Testis (tissue), 3 donors: Measurements from ENCODE around the gene MN1. TPM values are rescaled to one million over a fixed set of nuclear protein-coding genes. Genes with fewer than 3 reads are reported as not detected.
A peak's percentile ranks its signal among the peaks of the same experiment; 100 is the strongest.

Experiments used
- DNase-seq: peaks from one replicate; pipeline ENCODE4 v3.0.0-alpha.2; 2019
- H3K27ac ChIP-seq, 2 donors: fragments of 200-600 bp; sonication (generic); one replicate each; pipeline ENCODE4 v1.5.1; 2019
- H3K27me3 ChIP-seq: fragments of 200-600 bp; sonication (generic); one replicate; pipeline ENCODE4 v1.5.1; 2019
- H3K36me3 ChIP-seq: fragments of 200-600 bp; sonication (generic); one replicate; pipeline ENCODE4 v1.5.1; 2017; ENCODE audit warnings: low read depth; ENCODE audit errors: missing control alignments
- H3K4me1 ChIP-seq: fragments of 200-600 bp; sonication (generic); one replicate; pipeline ENCODE4 v1.5.1; 2019
- H3K4me3 ChIP-seq, 2 donors: fragments of 200-600 bp; sonication (generic); one replicate each; pipeline ENCODE4 v1.5.1; 2017 to 2019
- H3K9me3 ChIP-seq: fragments of 200-600 bp; sonication (generic); one replicate; pipeline ENCODE4 v1.5.1; 2017
- CTCF ChIP-seq, 3 experiments: fragments of 450-650 bp in 2 of 3; fragments of 200-600 bp in 1 of 3; sonication (generic) in 1 of 3; IDR thresholded peaks; one replicate each; pipeline ENCODE4 v1.5.1; 2016 to 2019; ENCODE audit warnings: antibody characterized with exemption in 3 of 3, mild to moderate bottlenecking in 2 of 3, moderate library complexity in 1 of 3
- POLR2A ChIP-seq: fragments of 450-650 bp; IDR thresholded peaks from one replicate; pipeline ENCODE4 v1.6.1; 2017; ENCODE audit warnings: antibody characterized with exemption, mild to moderate bottlenecking, moderate library complexity
- WGBS, 2 donors: methylation state at CpG; one replicate each; pipeline ENCODE4 v1.1.5; 2018; 5-methylcytosine and 5-hydroxymethylcytosine counted together
- intact Hi-C: fragments of 100-400 bp; cut with DNase I; formaldehyde crosslinking; loops from one replicate; pipeline ENCODE4 v1.15.1; 2023; ENCODE audit warnings: low total_unique reads
- polyA plus RNA-seq: library from polyadenylated mRNA; stranded (reverse); fragments of 350-450 nt; fragmentation: Illumina TruSeq; extraction: RNeasy Lipid Tissue Mini Kit (QIAGEN cat#74804); gene quantifications from one replicate; pipeline ENCODE4 v1.2.3, GENCODE V29; 2014; ENCODE audit warnings: low read depth, low replicate concordance; ENCODE audit not compliant: insufficient read depth
- total RNA-seq, 2 donors: library from RNA; depleted of rRNA; stranded (reverse); fragments of >200 nt; gene quantifications; one replicate each; pipeline ENCODE4 v1.2.3, GENCODE V29; 2016

MN1 gene
- total and polyA plus RNA-seq, 3 donors from 2014 or later: 3.2 to 5.6 (median 4.3) TPM

GRCh38 chr22:27714068-27714467 is 87.5 kb downstream of the MN1 start:
- TF ChIP-seq POLR2A (no peak), CTCF (IDR thresholded peaks at IDR 0.05) (no peak)
- Histone ChIP-seq H3K27ac (no peak overlapping the region), H3K36me3 (no peaks in the 10 kb centered on the region), H3K27me3 (no peaks in the 10 kb centered on the region), H3K4me1 (peaks cover 7% of the 10 kb centered on the region), H3K4me3 (no peak overlapping the region), H3K9me3 (no peaks in the 10 kb centered on the region)
- 47 to 63% methylated on average over 6 of the region's 6 CpGs for WGBS, 2 donors
- no peak for DNase-seq
- intact Hi-C loops: no loop called here

- H3K9me3 ChIP-seq: no peaks in the 10 kb centered on the region
- DNase-seq: no peak
- no peak overlapping the region for H3K4me3 ChIP-seq
- no peaks in the 10 kb centered on the region for H3K27me3 ChIP-seq
- no peak overlapping the region for H3K27ac ChIP-seq
- intact Hi-C loops: no loop called here
- 54 to 78% methylated on average over 4 of the region's 4 CpGs for WGBS, 2 donors
- H3K36me3 ChIP-seq: no peaks in the 10 kb centered on the region
- TF ChIP-seq CTCF (IDR thresholded peaks at IDR 0.05) (no peak), POLR2A (no peak)
- H3K4me1 ChIP-seq: peaks cover 7% of the 10 kb centered on the region
These were observed 88.1 kb downstream of the MN1 start for GRCh38 chr22:27713461-27713860.

GRCh38 chr22:27711756-27712155 is 89.8 kb downstream of the MN1 start:
- DNase-seq: peak; percentile 63
- no peak overlapping the region for H3K4me3 ChIP-seq
- intact Hi-C loops: no loop called here
- H3K36me3 ChIP-seq: no peaks in the 10 kb centered on the region
- no peaks in the 10 kb centered on the region for H3K27me3 ChIP-seq
- TF ChIP-seq CTCF (IDR thresholded peaks at IDR 0.05): no peak
- no peak for TF ChIP-seq POLR2A
- WGBS, 2 donors: 43 to 44% methylated on average over 3 of the region's 3 CpGs
- H3K27ac ChIP-seq: no peak overlapping the region
- peaks cover 7% of the 10 kb centered on the region for H3K4me1 ChIP-seq
- no peaks in the 10 kb centered on the region for H3K9me3 ChIP-seq

- TF ChIP-seq POLR2A (no peak), CTCF (IDR thresholded peaks at IDR 0.05) (no peak)
- DNase-seq: no peak
- intact Hi-C loops: no loop called here
- no peak overlapping the region for H3K27ac ChIP-seq
- H3K27me3 ChIP-seq: no peaks in the 10 kb centered on the region
- no peak overlapping the region for H3K4me3 ChIP-seq
- H3K36me3 ChIP-seq: no peaks in the 10 kb centered on the region
- 90 to 97% methylated on average over 3 of the region's 3 CpGs for WGBS, 2 donors
- no peaks in the 10 kb centered on the region for H3K9me3 ChIP-seq
- H3K4me1 ChIP-seq: peaks cover 7% of the 10 kb centered on the region
These were observed 90.5 kb downstream of the MN1 start for GRCh38 chr22:27711012-27711411.

- Histone ChIP-seq H3K27me3 (no peaks in the 10 kb centered on the region), H3K9me3 (no peaks in the 10 kb centered on the region), H3K36me3 (no peaks in the 10 kb centered on the region), H3K4me1 (peaks cover 7% of the 10 kb centered on the region), H3K27ac (no peak overlapping the region), H3K4me3 (no peak overlapping the region)
- TF ChIP-seq POLR2A: no peak
- TF ChIP-seq CTCF (IDR thresholded peaks at IDR 0.05): no peak
- WGBS, 2 donors: 80 to 83% methylated on average over 8 of the region's 8 CpGs
- intact Hi-C loops: no loop called here
- DNase-seq: no peak
These were observed 91.5 kb downstream of the MN1 start for GRCh38 chr22:27709919-27710675.
